NCI-H146 treated with DMSO at 0.1 percent for 48 hours (cell line): Measurements from ENCODE around the gene GALNT7.
"Not testable (repeated sequence)": the region's sequence is repeated elsewhere in the genome, so short reads cannot be mapped to it uniquely, and the experiment has no call there.

Experiments
- DNase-seq: peaks from one replicate; lab custom pipeline; 2025; ENCODE audit not compliant: unreplicated experiment; lab: John Stamatoyannopoulos, UW

Gene GALNT7

DNA sequence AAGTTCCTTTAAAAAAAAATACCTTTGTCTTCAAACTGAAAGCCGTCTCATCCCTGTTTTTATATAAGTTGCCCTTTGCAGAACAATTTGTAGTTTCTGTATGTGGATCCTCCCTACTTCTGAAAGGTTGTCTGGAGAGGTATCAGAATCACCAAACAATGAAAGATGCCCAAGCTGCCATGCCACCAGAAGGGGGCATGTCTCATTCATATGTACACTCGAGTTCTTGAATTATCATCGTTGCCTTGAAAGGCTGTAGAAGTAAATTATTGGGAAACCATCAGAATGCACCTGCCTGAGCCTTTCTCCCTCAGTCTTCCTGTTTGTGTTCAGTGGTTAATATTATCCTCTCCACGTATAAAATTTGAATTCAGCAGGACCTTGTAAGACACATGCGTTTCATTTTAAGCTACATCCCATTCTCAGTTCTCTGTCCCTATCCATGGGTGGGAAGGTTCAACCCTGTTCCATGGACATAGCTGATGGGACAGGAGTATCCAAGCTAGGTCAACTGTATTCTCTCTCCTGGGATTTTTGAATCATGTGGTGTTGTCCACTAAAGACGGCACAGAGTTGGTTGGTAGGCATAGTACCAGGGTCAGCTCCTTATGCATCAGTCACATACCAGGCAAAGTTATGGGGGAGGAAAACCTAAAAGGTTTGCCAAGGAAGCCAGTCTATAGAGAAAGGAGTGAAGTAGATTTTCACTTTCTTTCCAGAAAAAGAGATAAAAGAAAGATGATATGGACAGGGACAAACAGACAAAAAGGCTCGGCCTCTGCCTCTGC, 24.0 kb downstream of the GALNT7 start:
- DNase-seq = no peak

DNA sequence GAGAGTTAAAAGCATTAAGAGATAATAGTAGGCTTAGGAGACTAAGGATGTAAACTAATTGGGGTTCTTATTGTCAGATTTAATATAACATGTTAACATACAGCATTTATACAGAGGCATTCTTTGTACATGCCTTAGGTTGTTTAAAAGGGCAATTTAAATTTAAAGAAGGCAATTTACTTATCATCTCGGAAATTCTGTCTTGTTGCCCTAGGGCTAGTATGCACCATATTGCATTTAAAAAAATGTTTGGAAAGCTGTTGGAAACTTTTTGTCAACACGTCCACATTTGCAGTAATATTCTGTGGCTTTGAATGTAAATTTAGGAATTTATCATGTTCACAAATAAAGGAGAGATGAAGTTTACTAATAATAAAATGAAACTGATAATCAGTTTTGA, 25.5 kb downstream of the GALNT7 start:
- peak; percentile 35 for DNase-seq

- DNase-seq = no peak
Measured at GRCh38 chr4:173195109-173195508, 26.5 kb downstream of the GALNT7 start.

DNA sequence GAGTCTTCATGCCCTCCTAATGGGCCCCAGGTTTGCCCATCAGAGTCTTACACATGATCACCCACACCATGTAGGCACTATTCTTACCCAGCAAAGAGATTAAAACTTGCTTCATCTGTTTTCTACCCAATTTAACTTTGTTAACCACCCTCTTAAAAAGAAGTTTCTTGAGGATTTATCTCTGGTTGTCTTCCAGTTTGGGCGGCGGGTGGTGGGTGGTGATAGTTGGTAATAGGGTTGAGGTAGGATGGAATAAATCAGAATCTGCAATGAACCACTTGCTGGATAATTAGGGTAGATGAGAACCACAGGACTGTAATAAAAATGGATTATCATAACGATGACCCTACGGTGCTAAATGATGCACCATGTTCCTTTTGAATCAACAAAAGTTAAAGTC, 30.9 kb downstream of the GALNT7 start:
- DNase-seq = no peak

DNA sequence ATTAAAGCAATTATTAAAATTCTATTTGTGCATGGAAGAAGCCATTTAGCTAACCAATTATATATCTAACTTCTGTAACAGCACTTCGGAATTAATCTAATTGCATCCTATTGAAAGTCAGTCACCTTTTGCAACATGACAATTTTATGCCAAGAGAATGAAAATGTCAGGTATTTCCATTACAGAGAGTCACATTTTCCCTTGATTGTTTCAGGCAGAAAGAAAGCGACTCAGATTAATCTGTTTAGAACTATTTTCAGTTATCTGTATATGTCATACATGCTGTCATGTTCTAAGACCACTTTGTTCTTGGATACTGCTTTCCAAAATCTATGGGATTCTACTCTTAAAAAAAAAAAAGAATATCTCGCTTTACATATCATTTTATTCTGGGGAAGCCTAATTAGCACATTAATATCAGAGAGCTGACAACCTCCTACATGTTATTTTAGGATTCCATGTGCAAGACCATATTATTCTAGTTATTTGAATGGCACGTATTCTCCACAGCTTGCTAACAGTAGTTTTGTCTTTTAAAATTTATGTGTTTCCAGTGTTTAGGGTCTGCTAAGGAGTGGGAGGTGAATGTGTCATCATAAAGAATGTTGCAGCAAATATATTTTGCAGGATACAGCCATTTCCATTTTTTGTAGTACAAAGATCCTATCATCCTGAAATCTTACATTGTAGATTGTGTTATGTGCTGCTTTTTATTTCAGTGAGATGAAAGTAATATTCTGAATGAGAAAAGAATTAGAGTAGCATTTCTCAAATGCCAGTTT, 31.7 kb downstream of the GALNT7 start:
- DNase-seq = no peak

- peak; percentile 11 for DNase-seq
Measured at GRCh38 chr4:173202395-173202794, 33.8 kb downstream of the GALNT7 start.

DNA sequence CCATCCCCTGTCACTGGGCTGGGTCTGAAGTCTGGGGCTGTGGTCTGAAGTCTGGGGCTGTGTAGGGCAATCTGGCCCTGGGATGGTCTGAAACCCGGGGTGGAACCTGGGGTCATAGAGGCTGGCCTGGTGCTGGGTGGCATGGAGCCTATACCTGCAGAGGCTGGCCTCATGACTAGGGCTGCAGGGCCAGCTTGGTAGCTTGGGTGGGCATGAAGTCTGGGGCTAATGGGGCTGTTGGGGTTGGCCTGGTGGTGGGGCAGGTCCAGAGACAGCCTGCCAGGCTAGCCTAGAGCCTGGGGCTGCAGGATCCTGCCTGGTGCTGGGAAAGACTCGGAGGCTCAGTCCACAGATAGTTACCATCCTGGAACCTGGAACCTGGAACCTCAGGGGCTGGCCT, 37.0 kb downstream of the GALNT7 start:
- no peak for DNase-seq

DNA sequence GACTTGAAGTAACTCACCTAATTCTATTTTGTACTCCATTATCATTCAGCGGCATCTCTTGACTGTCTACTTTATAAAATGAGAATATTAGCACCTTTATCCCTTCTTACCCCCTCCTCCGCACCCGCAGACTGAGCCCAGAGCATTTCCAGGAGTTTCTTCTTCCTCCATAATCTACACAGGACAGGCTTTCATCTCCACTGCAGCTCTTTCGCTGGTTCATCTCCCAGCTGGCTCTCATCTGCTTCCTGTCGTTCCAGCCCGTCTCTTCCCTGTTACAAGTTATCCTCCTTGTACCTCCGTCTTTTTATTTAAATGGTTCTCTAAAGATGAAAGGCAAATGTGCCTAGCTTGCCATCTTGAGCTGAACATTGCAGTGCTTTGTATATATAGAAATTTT, 39.8 kb downstream of the GALNT7 start:
- DNase-seq = no peak

DNA sequence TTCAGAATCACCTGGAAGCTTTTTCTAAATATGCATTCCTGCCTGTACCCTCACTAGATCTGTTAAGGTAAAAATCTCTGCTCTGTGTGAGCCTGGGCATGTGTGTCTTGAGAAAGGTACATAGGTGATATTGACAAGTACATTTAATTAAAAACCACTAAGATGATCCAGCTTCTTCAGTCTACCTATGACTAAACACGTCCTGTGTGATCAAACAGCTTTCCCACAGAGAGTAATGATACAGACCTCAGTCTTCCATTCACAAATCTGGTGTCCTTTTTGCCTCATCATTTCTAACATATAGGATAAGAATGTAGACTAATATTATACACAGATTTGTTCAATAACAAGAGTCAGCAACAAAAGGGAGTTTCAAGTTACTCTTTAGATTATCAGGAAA, 42.6 kb downstream of the GALNT7 start:
- DNase-seq = no peak

GRCh38 chr4:173211838-173212237, 43.2 kb downstream of the GALNT7 start:
- no peak for DNase-seq

DNA sequence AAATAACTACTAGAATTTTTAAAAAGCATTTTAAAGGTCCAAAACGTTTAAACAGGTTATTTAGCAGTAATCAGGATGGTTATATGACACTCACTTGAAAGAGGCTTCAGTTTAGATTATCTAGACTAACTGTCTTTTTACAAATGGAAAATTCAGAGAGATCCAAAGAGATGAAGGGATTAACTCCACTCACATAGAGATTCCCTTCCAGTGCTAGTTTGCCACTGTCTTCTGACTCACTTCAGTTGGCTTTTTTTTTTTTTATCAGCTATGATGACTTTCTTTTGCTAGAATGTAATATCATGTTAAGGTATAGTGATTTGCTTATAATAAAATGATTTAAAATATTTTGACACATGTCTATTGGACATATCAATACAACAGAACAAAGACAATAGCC, 43.8 kb downstream of the GALNT7 start:
- no peak for DNase-seq

DNA sequence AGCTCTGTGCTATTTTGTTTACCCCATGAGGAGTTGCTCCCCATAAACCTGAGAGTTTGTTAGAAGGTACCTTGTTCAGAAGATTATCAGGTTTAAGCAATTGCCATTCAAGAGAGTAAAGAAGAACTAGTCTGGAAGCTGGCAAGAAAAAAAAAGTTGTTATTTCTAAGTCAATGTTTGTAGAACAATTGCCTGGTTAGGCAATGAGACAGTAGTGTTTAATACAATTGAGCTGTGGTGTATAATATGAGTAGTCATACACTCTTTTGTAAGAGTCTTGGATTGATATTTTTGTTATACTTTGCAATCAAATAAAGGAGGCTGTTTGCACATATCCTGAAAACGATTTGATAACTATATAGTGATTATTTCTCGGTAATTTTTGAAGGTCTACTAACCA, 44.7 kb downstream of the GALNT7 start:
- DNase-seq = no peak

DNA sequence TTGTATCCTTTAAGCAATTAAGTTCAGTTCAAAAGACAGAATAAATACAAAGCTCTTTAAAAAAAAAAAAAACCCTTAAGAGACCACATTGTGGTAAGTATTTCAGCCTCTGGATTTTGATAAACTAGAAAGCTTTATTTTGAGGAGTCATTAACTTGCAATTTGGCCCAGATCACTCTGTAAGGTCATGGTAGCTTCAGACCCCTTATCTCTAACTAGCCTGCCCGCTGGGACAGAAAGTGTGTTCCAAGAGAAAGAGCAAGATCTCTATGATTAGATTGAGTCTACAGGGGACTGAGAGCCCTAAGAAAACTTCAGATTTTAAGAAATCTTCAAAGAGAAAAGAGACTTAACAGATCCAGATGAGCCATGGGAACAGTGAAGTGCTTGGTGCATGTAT, 45.6 kb downstream of the GALNT7 start:
- no peak for DNase-seq

DNA sequence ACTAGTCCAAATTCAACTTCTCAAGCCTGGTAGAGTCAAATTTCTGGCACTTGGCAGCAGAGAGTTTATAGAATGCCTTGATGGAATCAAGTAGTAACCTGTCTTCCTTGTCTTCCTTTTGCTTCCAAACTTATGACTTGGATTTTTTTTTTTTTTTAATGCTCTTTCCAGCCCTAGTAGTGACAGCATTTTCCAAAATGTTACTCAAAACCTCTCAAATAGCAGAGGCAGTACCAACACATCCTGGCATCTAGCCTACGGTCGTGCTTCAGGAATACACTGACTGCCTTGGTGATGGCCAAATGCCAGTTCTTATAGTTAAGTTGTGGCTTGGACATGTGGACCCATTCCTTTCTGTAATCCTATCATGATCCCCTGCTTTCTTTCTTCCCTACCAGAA, 46.0 kb downstream of the GALNT7 start:
- DNase-seq = no peak

DNA sequence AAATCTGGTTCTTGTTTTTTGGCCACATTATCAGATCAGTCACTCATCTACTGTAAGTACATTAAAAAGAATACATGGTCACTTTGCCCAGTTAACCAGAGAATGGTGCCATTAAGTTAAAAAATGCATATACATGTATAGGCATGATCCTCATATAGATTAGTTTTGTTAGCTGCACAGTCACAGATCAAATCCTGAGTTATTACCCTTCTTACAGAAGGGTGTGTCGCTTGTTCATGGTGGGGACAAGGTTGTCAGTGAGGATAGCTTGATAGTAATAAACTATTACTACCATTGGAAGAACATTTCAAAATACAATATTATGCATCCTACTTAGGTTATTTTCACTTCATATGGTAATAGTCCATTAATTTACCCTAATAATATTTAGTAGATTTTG, 48.5 kb downstream of the GALNT7 start:
- no peak for DNase-seq

- DNase-seq = no peak
Measured at GRCh38 chr4:173217727-173218126, 49.1 kb downstream of the GALNT7 start.

DNA sequence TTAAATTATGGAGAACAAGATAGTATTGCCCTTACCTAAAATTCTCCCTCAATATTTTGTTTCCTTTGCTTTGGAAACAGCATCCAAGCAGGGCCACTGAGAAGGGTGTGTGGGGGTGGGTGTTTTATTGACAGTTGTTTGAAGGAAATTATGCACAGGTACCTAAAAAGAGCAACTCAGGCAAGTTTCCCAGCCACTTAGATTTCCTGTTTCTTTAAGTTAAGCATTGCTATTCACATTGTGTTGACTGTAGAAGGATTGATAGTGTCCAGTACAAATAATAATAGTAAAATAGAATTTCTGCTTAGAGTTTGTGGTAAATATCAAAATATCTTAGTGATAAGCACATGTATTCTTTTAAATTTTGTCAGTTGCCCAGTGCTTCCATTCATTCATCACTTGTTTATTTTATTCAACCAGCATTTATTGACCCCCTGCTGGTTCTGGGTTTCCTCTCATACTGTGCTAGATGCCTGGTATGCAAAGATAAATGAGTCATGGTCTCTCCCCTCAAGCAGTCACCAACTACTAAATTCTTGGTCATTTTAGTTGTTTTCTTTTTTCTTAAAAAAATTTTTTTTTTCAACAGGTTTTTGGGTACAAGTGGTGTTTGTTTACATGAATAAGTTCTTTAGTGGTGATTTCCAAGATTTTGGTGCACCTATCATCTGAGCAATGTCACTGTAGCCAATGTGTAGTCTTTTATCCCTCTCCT, 50.0 kb downstream of the GALNT7 start:
- DNase-seq = no peak

- DNase-seq = not testable (repeated sequence)
Measured at GRCh38 chr4:173219126-173219437, 50.5 kb downstream of the GALNT7 start.

- no peak for DNase-seq
Measured at GRCh38 chr4:173223743-173224142, 55.1 kb downstream of the GALNT7 start.

- no peak for DNase-seq
Measured at GRCh38 chr4:173226401-173226888, 57.8 kb downstream of the GALNT7 start.

DNA sequence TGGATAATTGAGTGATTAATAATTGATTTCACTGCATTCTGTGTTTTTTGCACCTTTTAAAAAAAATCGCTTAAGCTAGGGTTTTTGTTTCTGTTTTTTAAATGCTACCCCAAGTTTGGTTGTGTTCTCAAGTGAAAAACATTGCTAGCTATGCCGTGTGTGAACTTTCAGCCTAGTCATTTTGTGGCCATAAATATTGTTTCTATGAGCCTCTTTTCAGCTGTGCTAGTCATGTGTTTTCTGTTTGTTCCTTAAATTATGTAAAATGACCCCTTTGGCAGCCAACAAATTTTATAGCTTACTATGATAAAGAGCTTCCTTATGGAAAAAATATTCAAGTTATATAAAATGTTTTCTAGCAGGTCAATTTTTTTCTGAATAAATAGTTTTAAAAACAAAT, 59.1 kb downstream of the GALNT7 start:
- DNase-seq = no peak

DNA sequence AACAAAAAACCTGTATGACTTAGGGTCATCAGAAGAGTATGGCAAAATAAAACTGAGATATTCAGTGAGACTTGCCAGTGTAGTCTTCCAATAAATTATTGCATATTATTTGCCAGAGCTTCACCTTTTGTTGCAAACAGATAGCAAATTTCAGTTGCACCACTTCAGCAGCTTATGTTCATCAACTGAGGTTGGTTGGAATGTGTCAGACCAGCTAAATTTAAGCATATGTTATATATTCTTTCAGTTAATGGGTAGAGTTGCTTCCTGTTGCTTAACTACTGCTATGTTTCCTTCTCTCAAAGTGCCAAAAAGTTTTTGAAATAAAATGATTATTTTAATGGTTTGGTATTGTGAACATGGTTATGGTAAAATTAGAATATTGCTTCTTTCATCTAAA, 61.5 kb downstream of the GALNT7 start:
- DNase-seq = no peak
